HG02884 (cell line): Measurements from ENCODE around the gene BATF3.

Experiments
- ATAC-seq: cut with Tn5 transposase; IDR thresholded peaks from one replicate; pipeline ENCODE4 v1.9.1; 2021; ENCODE audit warnings: mild to moderate bottlenecking, moderate library complexity; ENCODE audit not compliant: unreplicated experiment

BATF3 gene

DNA sequence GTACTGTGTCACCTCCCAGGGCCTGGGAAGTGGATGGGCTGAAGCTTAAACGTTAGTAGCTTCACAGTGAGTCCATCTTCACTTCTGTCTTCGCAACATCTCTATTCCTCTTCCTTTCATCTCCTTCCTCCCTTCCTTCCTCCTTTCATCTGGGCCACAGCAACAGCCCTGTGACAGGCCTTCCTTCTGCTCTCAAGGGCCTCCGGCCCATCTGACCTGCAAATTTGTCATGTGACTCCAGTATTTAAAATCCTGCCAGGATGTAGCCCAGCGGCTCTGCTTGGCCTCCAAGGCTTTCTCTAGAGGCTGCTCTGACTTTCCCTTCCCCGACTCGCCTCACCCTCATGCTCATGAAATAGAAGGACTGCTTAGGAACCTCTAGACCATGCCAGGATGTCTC, 10.9 kb upstream of the BATF3 start:
- ATAC-seq = no peak

DNA sequence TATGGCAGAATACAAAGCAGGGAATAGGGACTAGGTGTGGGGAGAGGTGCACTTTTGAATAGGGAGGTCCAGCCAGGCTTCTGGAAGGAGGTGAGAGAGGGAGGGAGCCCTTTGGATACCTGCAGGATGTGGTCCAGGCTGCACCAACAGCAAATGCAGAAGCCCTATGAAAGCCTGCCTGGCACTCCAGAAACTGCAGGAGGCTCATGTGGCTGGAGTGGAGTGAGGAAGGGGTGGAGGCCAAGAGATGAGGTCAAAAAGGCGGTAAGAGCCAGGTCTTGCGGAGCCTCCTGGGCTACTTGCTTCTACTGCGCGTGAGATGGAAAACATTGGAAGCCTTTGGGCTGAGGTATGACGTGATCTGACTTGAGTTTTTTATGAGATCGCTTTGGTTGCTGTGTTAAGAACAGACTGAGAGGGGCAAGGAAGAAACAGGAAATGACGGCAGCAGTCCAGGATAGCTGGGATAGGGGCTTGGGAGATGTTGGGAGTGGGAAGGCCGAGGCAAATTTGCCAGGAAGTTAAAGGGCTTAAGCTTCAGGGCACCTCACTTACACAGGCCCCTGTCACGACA, 4.4 kb upstream of the BATF3 start:
- ATAC-seq = no peak

DNA sequence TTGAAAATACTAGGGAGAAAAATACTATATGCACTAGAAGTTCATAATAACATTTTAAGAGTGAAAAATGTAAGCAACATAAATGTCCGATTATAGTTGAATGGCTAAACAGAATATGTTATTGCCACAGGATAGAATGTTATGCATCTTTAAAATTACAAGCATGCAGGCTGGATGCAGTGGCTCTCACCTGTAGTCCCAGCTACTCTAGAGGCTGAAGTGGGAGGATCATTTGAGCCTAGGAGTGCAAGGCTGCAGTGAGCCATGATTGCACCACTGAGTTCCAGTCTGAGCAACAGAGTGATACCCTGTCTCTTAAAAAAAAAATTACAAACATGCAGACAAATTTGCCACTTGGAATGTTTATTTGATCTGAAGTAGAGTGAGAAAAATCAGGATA, 3.0 kb upstream of the BATF3 start:
- no peak for ATAC-seq

GRCh38 chr1:212701910-212702309, 2.3 kb upstream of the BATF3 start:
- ATAC-seq = no peak

GRCh38 chr1:212700892-212701819, 1.5 kb upstream of the BATF3 start:
- no peak for ATAC-seq

- ATAC-seq = peak; percentile 26
Observed at GRCh38 chr1:212700223-212700891, 717 bp upstream of the BATF3 start.

DNA sequence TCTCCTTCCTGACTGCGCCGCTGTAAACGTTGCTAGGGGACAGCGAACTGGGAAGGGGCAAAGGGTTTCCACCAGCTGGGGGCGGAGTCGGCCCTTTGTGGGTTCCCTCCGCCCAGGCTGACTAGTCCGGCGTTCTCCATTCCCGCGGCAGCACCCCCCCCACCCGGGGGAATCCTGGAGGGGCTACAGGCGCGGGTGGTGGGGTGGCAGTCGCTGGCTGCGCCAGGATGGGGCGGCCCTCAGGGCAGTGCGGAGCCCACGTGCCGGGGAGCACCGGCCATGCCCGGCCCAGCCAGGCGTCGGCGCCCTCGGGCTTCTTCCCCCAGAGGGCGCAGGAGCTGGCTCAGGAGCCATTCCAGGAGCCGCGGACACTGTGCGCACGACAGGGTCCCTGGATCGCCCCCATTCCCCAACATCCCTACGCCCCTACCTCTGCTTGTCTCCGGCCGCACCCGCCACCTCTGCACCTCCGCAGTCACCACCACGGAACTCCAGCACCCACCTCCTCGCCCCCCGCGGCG, 476 bp downstream of the BATF3 start:
- peak; percentile 47 for ATAC-seq

DNA sequence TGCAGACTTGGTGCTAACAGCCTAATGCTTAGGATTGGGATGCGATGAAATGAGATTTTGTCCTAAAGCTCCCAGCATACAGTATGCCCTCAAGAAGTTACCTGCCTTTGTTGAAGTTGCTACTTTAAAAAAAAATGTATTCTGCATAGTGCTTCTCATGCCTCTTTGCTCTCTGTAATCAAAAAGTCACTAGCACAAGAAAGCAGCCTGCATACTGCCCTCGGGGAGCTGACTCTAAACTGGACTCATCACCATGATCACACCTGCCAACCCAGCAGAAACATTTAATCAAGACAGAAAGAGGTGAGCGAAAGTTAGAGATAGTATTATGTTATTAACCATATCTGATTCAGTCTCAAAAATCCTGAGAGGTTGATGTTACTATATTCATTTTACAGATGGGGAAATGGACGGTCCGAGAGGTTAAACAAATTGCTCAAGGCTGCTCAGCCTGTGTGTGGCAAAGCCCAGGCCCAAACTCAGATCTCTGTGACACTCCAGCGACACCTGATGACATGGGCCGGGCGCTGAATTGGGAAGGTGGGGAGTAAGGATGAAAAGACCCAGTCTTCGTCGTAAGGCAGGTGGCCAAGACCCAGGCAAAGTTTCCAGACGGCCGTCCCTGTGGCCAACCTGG, 1.1 kb downstream of the BATF3 start:
- no peak for ATAC-seq

DNA sequence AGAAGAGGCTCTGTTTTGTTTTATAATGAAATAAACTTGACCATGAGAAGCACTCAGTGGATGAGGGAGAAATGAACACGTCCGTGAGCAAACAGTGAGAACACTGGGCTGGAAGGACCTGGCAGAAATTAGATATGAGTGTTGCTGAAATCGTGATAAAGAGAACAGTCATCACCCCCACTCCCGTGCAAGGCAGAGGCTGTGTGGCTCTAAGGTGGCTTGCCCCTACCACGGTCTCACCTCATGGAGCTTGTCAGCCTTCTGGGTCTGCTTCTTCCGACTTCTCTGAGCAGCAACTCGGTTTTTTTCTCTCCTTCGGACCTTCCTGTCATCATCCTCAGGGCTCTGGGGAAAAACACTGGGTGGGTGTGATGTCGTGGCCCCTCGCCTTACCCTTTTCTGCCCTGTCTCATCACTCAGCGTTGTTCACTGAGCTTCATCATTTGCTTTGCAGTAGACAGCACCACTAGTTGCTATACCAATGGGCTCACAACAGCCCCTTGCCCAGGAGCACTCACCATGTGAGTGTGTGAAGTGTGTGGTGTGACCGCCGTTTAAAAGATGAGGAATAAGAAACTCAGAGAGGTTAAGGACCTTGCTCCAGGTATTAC, 2.8 kb downstream of the BATF3 start:
- ATAC-seq = no peak

- ATAC-seq = no peak
Observed at GRCh38 chr1:212692774-212693644, 6.6 kb downstream of the BATF3 start.

GRCh38 chr1:212691561-212692071, 8.0 kb downstream of the BATF3 start:
- no peak for ATAC-seq

- no peak for ATAC-seq
Observed at GRCh38 chr1:212690816-212691403, 8.7 kb downstream of the BATF3 start.

GRCh38 chr1:212689758-212690529, 9.7 kb downstream of the BATF3 start:
- ATAC-seq = no peak

GRCh38 chr1:212689196-212689725, 10.4 kb downstream of the BATF3 start:
- no peak for ATAC-seq

DNA sequence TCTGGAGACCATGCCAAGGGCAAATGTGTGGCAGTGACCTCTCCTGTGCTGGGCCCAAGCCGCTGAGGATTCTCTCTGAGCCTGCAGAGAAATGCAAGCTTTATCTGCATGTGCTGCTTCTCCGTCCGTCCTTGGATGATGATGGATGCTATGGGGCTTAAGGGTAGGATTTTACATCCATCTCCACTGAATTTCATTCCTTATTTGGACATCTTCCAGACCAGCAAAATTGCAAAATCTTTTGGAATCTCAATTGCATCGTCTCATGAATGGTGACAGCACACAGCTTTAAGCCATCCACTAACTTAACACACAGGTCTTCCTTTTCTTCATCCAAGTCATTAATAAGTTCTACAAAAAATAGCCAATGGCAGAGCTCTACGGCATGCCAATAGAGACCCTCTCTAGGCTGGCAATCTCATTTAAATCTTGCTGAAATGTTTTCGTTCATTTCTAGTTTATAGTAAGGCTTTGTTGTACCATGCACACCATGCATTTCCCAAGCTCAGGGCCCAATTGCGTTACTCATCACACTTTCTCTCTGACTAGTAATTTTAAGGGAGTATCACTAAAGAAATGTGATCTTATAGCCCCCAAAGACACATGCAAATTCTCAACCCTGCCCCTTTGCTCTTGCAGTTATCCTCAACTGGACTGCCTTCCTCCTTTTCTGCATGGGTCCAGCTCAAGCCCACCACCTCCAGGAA, 11.1 kb downstream of the BATF3 start:
- no peak for ATAC-seq

GRCh38 chr1:212687811-212688210, 11.8 kb downstream of the BATF3 start:
- no peak for ATAC-seq

DNA sequence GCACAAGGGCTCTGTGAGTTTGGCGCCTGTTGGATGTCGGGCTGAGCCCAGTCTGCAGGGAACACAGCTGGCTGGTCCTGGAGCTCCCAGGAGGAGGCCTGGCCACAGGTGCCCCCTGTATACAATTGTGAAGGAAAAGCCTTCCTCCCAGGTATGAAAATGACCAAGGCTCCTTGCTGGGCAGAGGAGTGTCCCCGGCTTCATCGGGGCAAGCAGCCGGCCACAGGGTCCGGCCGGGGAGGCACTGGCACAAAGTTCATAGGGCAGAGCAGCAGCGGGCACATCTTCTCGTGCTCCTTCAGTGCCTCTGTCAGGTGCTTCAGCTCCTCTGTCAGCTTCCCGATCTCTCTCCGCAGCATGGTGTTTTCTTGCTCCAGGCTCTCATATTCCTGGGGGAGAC, 13.0 kb downstream of the BATF3 start:
- ATAC-seq = no peak

DNA sequence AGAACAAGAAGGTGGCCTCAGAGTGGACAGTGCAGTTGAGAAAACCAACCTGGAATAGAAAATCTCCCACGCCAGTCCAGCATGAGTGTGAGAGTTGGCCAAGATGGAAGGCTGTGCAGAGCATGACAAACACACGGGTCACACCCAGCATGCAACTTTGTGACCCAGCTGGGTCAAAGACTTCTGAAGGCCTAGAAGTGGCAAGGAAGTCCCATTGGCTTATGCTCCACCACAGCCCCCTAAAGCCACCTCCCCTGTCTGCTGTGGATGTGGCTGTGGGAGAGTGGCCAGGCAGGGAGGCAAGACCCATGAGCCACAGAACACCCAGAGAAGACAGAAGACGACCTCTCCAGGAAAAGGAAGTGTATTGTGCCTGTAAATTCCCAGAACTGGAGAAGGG, 13.6 kb downstream of the BATF3 start:
- ATAC-seq = no peak
